Right forelimb (tissue), 1 donor: ENCODE measurements around the gene KLHDC2.
"Not testable (repeated sequence)": the region's sequence is repeated elsewhere in the genome, so short reads cannot be mapped to it uniquely, and the experiment has no call there.

Experiments used
- DNase-seq: peaks from one replicate; pipeline ENCODE4 v3.0.0-alpha.2; 2018

The KLHDC2 gene

DNA sequence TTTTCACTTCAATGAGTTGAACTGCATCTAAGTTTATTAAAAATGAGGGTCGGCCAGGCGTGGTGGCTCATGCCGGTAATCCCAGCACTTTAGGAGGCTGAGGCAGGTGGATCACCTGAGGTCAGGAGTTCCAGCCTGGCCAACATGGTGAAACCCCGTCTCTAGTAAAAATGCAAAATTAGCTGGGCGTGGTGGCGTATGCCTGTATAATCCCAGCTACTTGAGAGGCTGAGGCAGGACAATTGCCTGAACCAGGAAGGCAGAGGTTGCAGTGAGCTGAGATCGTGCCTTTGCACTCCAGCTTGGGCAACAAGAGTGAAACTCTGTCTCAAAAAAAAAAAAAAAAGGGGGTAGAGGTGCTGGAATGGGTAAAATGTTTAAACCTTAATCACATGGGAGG lies 13.1 kb downstream of the KLHDC2 start:
- not testable (repeated sequence) for DNase-seq

DNA sequence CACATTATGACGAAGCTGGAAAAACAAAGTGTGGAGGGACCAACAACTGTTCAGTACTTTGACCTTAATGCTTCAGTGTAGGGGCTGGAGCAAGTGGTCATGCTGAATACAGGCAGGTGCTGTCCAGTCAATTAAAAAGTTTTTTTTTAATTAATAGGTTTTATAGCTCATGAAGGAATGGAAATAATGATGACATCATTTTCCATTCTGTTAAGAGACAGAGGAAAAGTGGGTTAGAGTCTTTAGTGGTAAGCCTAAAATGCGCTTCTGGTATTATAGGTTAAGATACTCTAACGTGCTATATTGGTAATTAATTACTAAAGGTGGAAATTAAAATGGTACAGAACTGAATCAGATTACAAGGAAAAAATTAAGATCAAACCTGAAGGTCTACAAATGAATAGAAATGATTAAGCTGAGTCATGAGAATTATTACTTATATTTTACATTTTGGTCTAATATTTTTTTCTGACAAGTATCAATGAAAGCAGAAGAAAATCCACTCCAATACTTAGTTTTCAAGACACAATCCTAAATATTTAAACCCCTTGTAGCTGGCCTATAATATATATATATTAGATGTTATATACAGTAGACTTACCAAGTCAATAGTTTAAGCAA lies 15.6 kb downstream of the KLHDC2 start:
- DNase-seq = no peak

DNA sequence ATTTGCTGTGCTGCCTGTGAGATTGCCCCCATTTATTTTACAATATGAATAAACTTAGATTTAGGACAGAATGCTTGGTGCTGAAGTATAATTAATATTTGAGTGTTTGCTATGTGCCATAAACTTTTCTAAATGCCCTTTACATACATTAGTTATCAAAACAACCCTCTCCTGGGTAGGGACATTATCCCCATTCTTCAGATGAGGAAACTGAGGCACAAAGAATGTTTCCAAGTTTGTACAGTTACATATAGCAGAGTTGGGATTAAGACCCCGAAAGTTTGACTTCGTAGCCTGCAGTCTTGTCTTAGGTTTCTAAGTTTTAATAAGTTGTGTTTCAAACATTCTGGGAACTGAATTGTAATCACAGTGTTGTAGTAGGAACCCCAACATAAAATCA lies 18.4 kb downstream of the KLHDC2 start:
- DNase-seq = no peak

DNA sequence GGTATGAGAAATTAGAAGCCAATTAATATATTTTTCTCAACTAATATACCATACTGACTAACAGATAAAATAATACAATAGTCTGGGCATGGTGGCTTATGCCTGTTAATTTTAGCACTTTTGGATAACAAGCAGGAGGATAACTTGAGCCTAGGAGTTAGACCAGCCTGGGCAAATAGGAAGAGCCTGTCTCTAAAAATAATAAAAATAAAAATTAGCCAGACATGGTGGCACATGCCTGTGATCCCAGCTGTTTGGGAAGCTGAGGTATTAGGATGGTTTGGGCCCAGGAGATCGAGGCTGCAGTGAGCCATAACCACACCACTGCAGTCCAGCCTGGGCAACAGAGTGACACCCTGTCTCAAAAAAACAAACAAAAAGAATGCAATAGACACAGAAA lies 24.7 kb downstream of the KLHDC2 start:
- no peak for DNase-seq

DNA sequence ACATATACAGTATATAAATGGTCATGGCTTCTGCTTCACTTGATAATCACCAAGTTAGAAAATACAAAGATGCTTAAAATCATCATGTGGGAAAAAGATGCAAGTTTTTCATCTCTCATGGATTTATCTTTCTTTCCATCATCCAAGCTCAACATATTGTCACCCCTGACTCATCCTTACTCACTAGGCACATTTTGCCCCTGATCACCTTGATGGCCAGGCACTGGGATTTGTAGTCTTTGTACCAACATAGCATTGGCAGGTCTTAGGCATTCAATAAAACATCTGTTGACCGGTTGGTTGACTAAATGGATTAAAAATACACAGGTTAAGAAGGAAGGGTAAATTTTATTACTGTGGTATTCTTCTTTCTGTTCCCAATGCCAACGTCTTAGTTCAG lies 28.1 kb downstream of the KLHDC2 start:
- DNase-seq = no peak

DNA sequence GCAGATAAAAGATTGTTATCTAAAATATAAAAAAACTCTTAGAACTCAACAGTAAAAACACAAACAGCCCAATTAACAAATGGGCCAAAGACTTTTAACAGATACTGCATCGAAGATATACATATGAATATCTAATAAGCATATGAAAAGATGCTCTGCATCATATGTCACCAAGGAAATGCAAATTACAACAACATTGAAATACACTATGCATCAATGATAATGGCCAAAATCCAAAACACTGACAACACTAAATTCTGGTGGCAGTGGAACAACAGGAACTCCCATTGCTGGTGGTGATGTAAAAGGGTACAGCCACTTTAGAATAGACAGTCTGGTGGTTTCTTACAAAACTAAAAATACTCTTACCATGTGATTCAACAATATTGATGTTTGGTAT lies 40.8 kb downstream of the KLHDC2 start:
- DNase-seq = no peak

DNA sequence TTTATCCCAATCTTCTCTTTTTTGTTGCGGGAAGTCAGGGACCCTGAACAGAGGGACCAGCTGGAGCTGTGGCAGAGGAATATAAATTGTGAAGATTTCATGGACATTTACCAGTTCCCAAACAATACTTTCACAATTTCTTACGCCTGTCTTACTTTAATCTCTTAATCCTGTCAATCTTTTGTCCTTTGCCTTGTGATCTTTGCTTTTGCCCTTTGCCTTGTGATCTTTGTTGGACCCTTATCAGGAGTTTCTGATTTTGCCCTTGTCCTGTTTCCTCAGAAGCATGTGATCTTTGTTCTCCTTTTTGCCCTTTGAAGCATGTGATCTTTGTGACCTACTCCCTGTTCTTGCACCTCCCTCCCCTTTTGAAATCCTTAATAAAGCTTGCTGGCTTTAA lies 48.2 kb downstream of the KLHDC2 start:
- not testable (repeated sequence) for DNase-seq

DNA sequence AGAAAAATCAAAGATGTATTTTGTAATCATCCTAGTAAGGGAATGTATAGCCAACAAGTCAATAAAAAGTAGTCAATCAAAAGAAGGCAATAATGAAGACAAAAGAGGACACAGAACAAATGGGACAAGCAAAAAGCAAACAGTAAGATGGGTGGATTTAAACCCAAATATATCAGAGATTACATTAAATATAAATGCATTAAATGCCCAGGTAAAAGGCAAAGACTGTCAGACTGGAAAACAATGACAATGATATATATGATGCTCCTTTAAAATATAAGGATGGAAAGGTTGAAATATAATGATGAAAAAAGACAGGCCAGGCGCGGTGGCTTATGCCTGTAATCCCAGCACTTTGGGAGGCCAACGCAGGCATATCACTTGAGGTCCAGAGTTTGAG lies 48.9 kb downstream of the KLHDC2 start:
- DNase-seq = no peak

DNA sequence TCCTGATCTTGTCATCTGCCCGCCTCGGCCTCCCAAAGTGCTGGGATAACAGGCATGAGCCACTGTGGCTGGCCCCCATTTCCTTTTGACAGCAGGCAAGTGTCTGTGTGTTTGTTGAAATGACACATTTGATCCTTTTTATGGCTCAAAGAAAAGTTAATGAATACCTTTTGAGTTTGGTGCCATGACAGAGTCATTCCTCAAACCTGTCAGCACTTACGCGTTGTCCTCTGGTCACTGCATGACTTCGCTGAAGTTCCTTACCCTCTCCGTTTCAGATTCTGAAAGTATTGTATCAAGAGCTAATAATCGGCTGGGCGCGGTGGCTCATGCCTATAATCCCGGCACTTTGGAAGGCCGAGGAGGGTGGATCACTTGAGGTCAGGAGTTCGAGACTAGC lies 52.2 kb downstream of the KLHDC2 start:
- no peak for DNase-seq

DNA sequence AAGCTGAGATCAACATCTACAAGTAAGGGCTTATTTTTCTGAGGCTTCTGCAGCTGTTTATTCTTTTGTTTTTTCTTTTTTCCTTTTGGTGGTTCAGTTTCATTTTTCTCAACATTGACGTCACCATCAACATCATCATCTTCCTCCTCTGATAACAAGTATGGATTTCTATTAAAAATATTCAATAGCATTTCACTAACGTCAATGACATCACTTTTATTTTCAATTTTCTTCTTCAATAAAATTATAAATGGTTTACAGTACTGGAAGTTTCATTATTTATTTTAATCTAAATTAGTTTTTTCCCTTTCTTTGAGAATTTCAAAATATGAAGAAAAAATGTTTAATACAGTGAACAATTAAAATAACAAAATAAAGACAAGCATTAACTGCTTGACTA lies 60.7 kb downstream of the KLHDC2 start:
- DNase-seq = no peak
